Measurements from ENCODE around the gene DMXL1. TPM values are rescaled to one million over a fixed set of nuclear protein-coding genes. Genes with fewer than 3 reads are reported as not detected.

The DMXL1 gene
- total and polyA plus RNA-seq, 11 donors: 8.2 to 39.0 (median 27.0) TPM

- intact Hi-C loops (cut with DNase I): no loop called here
These were observed 218.7 kb downstream of the DMXL1 start for GRCh38 chr5:119289438-119290044.

GRCh38 chr5:119290161-119290569 lies 219.3 kb downstream of the DMXL1 start:
- Histone ChIP-seq H3K27me3 (no peaks in the 10 kb centered on the region), H3K4me1 (peaks cover 0 to 83% (median 20%) of the 10 kb centered on the region in 12 donors), H3K9me3 (peaks cover 0 to 3% (median 0%) of the 10 kb centered on the region in 12 donors), H3K4me3 (no peak overlapping the region), H3K27ac (peak overlapping the region in 1 of 12 donors; percentile 81), H3K36me3 (no peaks in the 10 kb centered on the region)
- TF ChIP-seq CTCF (IDR thresholded peaks at IDR 0.05): no peak
- no peak for TF ChIP-seq POLR2A (IDR thresholded peaks at IDR 0.05)
- WGBS, 4 donors: 54 to 76% (median 59%) methylated on average over 3 of the region's 3 CpGs
- intact Hi-C loops (cut with DNase I): no loop called here
- no peak for DNase-seq
- peak in 2 of 4 donors; percentile 22 to 42 for ATAC-seq

More at GRCh38 chr5:119289438-119290044, 218.7 kb downstream of the DMXL1 start:
- Histone ChIP-seq H3K9me3 (no peaks in the 10 kb centered on the region), H3K27ac (peak overlapping the region in 2 of 12 donors; percentile 18 to 81), H3K27me3 (no peaks in the 10 kb centered on the region), H3K4me3 (no peak overlapping the region), H3K36me3 (no peaks in the 10 kb centered on the region), H3K4me1 (peaks cover 0 to 90% (median 21%) of the 10 kb centered on the region in 12 donors)
- ATAC-seq: no peak
- no peak for DNase-seq
- 63 to 73% (median 68%) methylated on average over 3 of the region's 3 CpGs for WGBS, 4 donors
- no peak for TF ChIP-seq CTCF (IDR thresholded peaks at IDR 0.05)
- no peak for TF ChIP-seq POLR2A (IDR thresholded peaks at IDR 0.05)

GRCh38 chr5:119290607-119291006 lies 219.7 kb downstream of the DMXL1 start:
- intact Hi-C loops (cut with DNase I): no loop called here
- Histone ChIP-seq H3K36me3 (no peaks in the 10 kb centered on the region), H3K4me3 (no peak overlapping the region), H3K4me1 (peaks cover 0 to 79% (median 16%) of the 10 kb centered on the region in 12 donors), H3K27ac (no peak overlapping the region), H3K9me3 (peaks cover 0 to 3% (median 0%) of the 10 kb centered on the region in 12 donors), H3K27me3 (no peaks in the 10 kb centered on the region)
- DNase-seq: no peak
- no peak for ATAC-seq
- WGBS, 4 donors: 96 to 100% (median 98%) methylated on average over 2 of the region's 2 CpGs
- TF ChIP-seq CTCF (IDR thresholded peaks at IDR 0.05) (no peak), POLR2A (IDR thresholded peaks at IDR 0.05) (no peak)

- Histone ChIP-seq H3K4me1 (peaks cover 0 to 74% (median 15%) of the 10 kb centered on the region in 12 donors), H3K4me3 (no peak overlapping the region), H3K36me3 (no peaks in the 10 kb centered on the region), H3K27me3 (no peaks in the 10 kb centered on the region), H3K9me3 (peaks cover 0 to 3% (median 0%) of the 10 kb centered on the region in 12 donors), H3K27ac (no peak overlapping the region)
- ATAC-seq (no peak), DNase-seq (no peak)
- TF ChIP-seq POLR2A (IDR thresholded peaks at IDR 0.05): no peak
- TF ChIP-seq CTCF (IDR thresholded peaks at IDR 0.05): no peak
- WGBS, 4 donors: 82 to 91% (median 87%) methylated on average over 5 of the region's 5 CpGs
- intact Hi-C loops (cut with DNase I): no loop called here
These were observed 220.2 kb downstream of the DMXL1 start for GRCh38 chr5:119291056-119291455.

Data from heart left ventricle (tissue), 16 donors.